ENCODE measurements around the gene TRMT1. TPM values are rescaled to one million over a fixed set of nuclear protein-coding genes. Genes with fewer than 3 reads are reported as not detected.
A peak's percentile ranks its signal among the peaks of the same experiment; 100 is the strongest.

Gene TRMT1
- total and polyA plus RNA-seq, 2 of the 8 experiments (the other 6 are each of a cell fraction or from before 2014, with no cell fraction given): 77.4 to 99.3 TPM

GRCh38 chr19:13164343-13165161, 48.0 kb upstream of the TRMT1 start (continued):
- TF ChIP-seq EGR1 (IDR thresholded peaks at IDR 0.05; ENCODE audit: borderline replicate concordance, low read depth, low read length) (peak; percentile 93), GTF2F1 (IDR thresholded peaks at IDR 0.05; ENCODE audit: borderline replicate concordance, low read depth, low read length) (peak; percentile 71; the same call in 1 of the 2 replicates), NANOG (IDR thresholded peaks at IDR 0.05; ENCODE audit: insufficient read depth, low read depth, low read length, poor library complexity, severe bottlenecking) (peak; percentile 57)

Measured in H1 (cell line).